G401 (cell line): ENCODE measurements around the gene SMCO2. TPM values are rescaled to one million over a fixed set of nuclear protein-coding genes. Genes with fewer than 3 reads are reported as not detected.

Experiments
- DNase-seq: peaks from one replicate; pipeline ENCODE4 v3.0.0-alpha.2; 2015; ENCODE audit warnings: low spot score
- in situ Hi-C: cut with HindIII; loops from 2 replicates; pipeline ENCODE4 v1.10.0; 2016; ENCODE audit warnings: low sequenced_read_pairs, mixed read lengths
- total RNA-seq: library from RNA; depleted of rRNA; stranded (reverse); fragments of >200 nt; shearing (Covaris generic); gene quantifications from 2 replicates; pipeline ENCODE4 v1.2.3, GENCODE V29; 2014

SMCO2 gene
- total RNA-seq, 1 experiment from 2014 or later = not detected

DNA sequence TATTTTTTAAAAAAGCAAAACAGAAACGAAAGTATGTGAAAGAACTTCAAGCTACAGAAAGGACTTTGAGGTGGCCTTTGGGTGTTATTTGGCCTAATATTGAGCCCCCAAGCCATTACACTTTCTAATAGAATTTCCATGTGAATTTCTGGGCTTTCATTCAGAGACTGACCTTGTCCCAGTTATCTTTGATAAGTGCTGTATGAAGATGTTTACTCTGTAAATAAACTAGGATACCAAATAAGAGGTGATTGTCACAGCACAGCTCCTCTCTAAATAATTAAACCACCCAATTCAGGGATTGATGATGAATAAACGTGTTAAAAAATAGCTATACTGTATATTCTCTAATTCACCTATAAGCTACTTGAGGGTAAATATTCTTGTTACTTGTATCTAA is 44.7 kb downstream of the SMCO2 start:
- in situ Hi-C loops = no loop called here
- no peak for DNase-seq

DNA sequence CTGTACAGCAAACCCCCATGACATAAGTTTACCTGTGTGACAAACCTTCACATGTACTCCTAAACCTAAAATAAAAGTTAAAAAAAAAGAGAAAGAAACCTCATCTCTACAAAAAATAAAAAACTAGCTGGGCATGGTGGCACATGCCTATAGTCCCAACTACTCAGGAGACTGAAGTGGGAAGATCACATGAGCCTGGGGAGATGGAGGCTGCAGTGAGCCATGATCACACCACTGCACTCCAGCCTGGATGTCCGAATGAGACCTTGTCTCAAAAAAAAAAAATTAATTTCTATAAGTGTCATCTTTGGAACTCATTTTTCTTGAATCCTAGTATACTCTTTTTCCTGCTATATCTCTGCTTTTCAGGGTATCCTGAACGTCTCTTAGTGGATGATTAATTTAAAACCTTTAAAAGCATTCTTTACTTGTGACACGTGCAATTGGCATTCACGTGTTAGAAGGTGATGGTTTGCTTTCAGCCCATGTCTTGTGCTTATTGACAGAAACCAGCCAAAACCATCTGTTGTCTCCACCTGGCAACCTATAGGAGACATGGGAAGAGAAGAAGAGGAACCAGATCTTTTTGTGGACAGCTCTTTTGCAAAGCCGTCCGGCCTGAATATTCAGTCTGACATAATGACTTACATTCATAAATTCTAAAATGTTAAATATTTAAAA is 46.9 kb downstream of the SMCO2 start:
- in situ Hi-C loops = no loop called here
- DNase-seq = no peak

DNA sequence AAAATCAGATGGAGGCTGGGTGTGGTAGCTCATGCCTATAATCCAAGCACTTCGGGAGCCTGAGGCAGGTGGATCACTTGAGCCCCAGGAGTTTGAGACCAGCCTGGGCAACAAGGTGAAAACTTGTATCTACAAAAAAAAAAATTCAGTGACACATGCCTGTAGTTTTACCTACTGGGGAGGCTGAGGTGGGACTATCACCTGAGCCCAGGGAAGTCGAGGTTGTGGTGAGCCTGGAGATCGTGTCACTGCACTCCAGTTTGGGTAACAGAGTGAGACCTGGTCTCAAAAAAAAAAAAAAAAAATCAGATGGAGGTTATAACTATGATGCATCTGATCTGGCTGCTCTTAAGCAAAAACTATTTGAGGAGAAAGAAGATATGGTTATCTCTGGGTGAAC is 50.9 kb downstream of the SMCO2 start:
- no peak for DNase-seq
- in situ Hi-C loops = no loop called here

DNA sequence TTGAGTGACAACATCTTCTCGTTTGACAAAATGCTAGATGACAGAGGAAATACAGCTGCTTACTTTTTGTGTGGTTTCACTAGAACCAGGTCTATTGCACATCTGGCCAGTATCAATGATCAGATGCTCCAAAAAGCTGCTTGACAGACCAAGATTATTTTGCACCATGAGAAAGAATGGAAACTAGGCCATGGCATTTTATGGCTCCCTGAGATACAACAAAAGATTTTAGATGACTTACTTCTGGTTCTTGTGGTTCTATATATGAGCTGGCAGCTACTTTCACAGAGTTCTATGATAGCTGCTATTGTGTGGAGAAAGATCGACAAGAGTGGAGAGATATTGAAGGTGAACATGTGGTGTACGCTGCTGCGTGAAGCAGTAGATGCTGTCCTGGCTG is 51.6 kb downstream of the SMCO2 start:
- no peak for DNase-seq
- in situ Hi-C loops = no loop called here

DNA sequence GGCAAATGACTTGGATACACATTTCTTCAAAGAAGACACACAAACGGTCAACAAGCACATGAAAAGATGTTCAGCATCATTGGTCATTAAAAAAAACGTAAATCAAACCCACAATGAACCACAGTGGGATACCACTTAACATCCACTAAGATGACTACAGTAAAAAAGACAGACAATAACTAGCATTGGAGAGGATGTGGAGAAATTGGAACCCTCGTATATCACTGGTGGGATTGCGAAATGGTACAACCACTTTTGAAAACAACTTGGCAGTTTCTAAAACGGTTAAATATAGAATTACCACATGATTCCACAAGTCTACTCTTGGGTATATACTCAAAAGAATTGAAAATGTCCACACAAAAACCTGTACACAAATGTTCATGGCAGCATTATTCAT is 52.2 kb downstream of the SMCO2 start:
- in situ Hi-C loops = no loop called here
- no peak for DNase-seq

DNA sequence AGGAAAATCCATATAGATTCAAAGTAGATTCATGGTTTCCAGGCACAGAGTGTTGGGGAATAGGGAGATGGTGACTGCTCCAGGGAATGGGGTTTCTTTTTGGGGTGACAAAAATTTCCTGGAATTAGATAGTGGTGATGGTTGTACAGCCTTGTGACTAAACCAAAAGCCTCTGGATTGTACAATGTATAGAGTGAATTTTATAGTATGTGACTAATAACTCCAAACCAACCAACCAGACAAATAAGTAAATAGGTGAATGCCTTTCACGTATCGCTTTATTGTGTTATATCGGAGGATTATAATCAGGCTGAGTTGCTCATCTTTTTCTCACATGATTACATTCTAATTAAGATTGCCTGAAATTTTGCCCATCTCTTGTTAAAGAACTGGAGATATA is 52.8 kb downstream of the SMCO2 start:
- DNase-seq = no peak
- in situ Hi-C loops = no loop called here

DNA sequence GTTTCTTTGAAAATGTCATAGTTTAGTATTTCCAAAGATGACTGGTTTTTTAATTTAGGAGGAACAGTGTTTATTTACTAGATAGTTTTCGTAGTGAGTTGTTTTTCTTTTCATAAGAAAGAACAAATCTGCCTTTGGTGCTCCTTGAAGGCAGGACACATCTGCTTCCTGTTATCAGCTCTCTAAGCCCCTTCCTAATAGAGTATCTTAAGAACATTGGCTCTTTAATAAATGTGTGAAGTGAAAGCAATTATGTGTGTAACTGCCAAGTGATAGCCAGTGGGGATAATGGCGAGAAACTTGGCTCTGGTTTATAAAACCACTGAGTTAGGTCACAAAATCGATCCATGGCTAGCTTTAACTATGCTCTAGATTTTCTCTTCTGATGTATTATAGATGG is 54.0 kb downstream of the SMCO2 start:
- in situ Hi-C loops = no loop called here
- no peak for DNase-seq

DNA sequence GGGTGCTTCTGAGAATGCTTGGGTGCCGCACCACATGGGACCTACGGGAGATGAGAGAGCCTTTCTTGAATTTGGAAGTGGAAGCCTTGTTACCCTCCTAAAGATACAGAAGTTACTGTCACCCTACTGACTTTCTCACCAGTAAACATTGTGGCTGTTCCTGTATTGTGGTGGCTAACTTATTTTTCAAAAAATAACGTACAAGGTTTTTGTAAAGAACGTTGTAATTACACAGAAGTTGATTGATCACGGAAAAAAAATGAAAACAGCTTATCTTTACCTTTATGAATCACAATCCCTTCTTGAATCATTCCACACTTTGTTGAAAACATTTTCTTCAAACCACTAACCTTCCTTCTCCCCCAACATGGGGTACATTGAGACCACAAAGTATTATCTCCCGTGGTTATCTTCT is 55.5 kb downstream of the SMCO2 start:
- in situ Hi-C loops = no loop called here
- no peak for DNase-seq

DNA sequence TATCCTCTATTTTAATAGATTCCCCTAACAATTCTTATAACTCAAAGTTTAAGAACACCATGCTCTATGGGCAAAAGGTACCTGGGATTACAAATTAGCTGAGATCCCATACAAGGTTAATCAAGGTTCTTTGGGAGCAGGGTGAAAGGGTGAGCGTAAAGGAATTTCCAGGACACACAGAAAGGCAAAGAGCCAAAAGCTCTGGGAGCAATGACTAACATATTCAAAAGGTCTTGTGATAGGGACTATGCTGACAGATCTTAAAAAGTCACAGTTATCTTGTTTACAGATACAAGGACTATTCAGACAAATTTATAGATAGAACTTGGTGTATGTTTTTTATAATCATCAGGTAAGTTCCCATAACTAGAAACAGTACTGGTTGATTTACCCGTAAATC is 58.0 kb downstream of the SMCO2 start:
- no peak for DNase-seq
- in situ Hi-C loops = no loop called here

DNA sequence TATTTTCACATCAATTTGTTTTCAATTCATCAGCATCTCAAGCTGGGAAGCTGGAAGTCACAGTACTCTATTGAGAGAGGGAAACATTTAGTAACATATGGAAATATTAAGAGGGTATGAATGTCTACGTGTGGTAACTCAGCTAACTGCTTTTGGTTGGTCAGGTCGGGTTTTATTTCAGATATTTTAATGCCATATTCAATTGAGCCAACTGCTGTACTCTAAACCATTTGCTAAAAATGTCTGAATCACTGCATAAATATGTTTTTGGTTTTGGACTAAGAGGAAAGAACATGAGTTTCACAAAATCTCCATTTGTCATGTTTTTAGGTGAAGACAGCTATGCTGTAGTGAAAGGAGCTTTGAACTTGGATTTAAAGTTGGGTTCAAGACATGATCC is 58.6 kb downstream of the SMCO2 start:
- in situ Hi-C loops = no loop called here
- DNase-seq = no peak

DNA sequence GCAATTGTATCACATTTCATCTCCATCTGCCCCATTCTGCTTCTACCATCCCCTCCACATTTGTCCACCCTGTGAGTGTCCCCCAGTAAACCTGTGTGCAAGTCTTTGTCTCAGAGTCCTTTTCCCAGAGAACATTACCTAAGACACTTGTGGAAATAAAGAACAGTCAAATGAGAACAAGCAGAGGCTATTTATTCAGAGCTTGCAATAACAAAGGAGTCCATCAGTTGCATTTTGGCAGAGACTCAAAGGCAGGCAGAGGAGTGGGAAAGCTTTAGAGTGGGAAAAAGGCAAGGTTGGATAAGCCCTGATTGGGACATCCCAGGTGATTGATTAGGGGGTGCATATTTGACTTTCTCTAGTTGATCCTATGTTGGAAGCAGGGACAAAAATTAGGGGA is 59.2 kb downstream of the SMCO2 start:
- in situ Hi-C loops = no loop called here
- no peak for DNase-seq

DNA sequence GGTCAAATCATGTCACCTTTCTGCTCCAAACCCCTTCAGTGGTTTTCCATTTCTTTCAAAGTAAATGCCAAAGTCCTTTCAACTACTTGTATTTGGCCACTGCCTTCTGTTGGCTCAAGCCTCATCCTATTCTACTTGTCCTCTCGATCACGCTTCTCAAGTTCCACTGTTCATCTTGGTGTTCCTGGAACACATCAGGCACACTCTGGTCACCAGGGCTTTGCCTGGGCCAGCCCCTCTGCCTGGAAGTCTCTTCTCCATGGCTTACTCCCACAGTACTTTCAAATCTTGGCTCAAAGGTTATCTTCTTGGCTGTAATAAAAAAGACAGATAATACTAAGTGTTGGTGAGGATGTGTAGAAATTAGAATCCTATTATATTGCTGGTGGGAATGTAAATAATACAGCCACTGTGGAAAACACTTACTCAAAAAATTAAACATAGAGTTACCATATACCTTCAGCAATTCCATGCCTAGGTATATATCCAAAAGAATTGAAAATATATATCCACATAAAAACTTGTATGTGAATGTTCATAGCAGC is 60.2 kb downstream of the SMCO2 start:
- no peak for DNase-seq
- in situ Hi-C loops = no loop called here

DNA sequence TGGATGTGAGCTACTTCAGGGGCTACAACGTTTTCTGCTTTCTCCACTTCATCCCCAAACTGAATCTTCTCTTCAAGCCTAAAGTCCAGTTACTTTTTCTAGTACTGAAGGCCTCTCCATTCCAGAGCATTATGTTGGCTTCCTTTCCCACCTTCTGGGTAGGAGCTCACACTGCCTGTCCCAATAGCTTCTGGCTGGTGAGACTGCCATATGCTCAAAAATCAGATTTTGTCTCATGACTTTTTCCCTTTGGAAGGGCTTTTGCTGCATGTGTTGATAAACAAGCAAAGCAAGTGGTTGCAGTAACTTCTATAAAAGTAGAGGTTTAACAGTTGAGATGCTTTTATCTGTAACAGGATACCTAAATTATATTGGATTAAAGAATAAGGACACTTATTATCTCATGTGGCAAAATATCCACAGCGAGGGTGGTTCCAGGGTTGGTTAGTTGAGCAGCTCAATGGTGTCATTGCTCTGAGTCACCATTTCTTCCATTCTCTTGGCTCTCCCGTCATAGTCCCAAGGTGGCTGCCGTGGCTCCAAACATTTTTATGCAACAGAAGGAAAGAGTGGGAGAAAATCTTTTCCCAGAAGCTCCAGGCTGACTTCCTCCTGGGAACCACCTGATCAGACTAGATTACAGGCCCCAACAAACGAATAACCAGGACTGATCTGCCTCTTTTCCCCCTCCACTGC is 62.3 kb downstream of the SMCO2 start:
- DNase-seq = no peak
- in situ Hi-C loops = no loop called here

DNA sequence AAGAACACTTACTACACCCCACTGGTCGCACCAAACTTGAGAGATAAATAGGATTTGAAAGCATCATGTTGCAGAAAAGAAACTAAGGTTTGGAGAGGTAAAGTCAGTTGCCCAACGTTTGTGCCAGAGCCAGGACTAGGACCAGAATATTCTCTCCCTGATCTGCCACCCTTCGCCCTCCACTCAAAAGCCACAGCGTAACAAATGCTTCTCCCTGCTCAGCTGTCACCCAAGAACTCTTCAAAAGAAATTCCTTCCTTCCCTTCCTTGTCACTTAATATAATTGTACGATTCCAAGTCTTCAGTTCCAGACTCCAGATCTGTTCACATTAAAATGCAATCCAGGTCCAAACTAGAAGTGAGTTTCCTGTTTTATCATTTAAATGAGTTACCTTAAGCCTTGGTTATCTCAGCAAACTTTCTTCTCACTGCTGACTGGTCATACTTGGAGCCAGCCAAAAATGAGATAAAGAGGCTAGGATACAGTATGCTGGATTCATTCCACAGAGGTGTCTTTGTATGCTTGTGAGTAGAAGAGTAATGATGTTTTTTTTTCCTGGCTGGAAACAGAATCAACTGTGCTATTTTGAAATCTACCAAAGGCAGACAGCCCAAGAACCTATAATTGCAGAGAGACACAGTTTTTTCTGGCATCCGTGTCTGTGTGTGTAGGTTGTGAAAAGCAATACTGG is 64.6 kb downstream of the SMCO2 start:
- in situ Hi-C loops = no loop called here
- DNase-seq = no peak

DNA sequence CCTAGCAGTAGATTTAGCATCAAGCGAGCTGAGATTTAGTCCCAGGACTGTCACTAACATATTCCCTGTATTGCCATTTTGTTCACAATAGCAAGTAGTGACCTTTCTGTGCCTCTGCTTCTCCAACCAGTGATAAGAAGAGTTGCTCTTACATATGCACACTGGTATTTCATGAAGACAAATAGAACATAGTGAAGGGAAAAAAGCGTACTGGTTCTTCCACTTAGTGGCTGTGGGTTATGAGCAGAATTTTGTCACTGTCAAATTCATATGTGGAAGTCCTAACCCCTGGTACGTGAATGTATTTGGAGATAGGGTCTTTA is 65.1 kb downstream of the SMCO2 start:
- in situ Hi-C loops = no loop called here
- DNase-seq = no peak

DNA sequence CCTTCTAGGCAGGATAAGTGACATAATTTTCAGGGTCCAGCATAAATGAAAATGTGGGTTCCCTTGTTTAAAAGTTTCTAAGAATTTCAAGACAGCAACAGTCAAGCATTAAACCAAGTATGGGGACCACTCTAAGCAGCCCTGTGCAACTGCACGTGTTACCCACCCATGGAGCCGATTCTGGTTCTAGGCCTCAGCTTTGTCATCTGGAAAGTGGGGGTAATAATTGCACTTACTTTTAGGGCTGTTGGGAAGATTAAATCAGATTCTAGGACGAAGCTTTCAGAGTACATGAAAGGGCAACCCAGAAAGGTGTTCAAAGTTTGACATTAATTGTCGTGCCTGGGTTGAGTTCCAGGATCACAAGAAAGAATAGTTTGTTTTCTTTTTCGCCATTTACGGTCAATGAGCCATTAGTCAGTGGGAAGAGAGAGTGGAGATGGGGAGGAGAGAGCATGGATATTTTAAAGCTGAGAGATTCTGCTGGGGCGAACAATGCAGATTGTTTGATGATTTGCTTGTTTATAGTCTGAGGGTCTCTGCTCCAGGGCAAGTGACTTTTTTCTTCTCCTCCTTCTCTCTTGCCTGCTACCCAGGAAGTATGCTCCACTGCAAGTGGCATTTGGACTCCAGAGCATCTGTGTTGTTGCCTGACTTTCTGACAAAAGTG is 66.8 kb downstream of the SMCO2 start:
- in situ Hi-C loops = no loop called here
- DNase-seq = no peak

DNA sequence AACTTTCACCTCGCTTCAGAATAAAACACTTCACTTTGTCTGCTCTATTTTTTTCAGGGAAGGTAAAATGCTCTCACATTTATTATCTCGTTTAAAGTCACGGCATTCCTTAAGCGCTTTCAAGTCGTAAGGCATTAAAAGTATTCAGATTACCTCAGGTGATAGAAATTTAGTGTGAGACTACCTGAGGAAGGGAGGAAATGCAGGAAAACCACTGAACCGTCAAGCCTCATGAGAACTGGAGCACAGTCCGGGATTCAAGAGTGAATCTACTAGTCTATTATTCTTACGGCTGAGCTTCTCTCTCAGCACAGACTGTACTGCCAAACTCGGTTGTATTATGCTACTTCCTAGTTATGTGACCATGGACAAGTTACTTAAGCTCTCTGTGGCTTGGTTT is 69.1 kb downstream of the SMCO2 start:
- no peak for DNase-seq
- in situ Hi-C loops = no loop called here

DNA sequence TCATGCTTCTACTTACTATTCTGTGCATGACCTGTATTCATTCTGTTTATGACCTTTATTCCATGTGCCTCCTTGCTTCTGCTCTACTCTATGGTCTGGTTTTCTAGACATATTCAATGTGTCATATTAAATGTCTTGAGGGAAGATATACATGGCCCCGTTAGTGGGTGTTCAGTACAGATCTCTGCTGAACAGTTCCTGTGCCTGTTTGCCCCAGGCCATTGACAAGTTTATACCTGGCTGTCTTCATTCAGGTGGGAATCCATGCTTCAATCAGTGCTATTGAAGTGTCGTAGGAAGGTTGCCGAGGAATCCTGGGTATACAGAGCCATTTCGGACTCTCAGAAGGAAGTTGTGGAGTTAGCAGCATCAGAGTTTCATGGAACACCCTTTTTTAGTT is 70.1 kb downstream of the SMCO2 start:
- in situ Hi-C loops = no loop called here

DNA sequence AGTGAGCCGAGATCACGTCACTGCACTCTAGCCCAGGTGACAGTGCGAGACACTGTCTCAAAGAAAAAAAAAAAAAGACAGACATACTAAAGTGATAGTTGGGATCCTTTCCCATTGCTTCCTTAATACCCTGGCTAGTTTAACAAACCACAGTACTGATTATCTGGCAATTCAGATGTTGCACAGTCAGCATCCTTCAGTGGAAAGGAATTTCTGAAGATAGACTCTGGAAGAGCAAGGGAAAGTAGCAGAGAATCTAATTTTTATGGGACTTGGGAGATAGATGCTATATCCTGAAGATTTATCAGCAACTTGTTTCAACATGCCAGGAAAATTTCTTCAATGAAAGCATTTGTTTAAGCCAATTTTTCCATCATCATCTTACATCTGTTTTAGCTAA is 71.0 kb downstream of the SMCO2 start:
- DNase-seq = no peak
- in situ Hi-C loops = no loop called here

More for the DNA sequence above, 70.1 kb downstream of the SMCO2 start:
- no peak for DNase-seq
